HG03064 (cell line): ENCODE measurements around the gene SDC1.

ENCODE experiments used
- ATAC-seq: cut with Tn5 transposase; IDR thresholded peaks from one replicate; pipeline ENCODE4 v1.9.1; 2021; ENCODE audit warnings: low read depth; ENCODE audit not compliant: unreplicated experiment

The SDC1 gene

DNA sequence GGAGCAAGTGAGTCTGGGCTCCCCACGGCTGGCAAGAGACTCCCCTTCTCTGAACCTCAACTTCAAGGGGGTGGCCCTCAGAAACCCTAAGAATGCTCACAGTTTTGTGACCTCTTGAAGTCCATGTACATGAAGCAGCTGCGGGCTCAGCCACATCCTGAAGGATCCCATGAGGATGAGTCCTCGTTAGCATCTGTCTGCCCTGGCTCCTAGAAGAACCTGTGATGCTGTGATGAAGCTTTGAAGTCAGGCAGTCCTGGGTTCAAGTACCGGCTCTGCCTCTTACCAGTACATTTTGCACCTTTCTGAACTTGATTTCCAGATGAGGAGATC, 38.1 kb downstream of the SDC1 start:
- ATAC-seq: no peak

DNA sequence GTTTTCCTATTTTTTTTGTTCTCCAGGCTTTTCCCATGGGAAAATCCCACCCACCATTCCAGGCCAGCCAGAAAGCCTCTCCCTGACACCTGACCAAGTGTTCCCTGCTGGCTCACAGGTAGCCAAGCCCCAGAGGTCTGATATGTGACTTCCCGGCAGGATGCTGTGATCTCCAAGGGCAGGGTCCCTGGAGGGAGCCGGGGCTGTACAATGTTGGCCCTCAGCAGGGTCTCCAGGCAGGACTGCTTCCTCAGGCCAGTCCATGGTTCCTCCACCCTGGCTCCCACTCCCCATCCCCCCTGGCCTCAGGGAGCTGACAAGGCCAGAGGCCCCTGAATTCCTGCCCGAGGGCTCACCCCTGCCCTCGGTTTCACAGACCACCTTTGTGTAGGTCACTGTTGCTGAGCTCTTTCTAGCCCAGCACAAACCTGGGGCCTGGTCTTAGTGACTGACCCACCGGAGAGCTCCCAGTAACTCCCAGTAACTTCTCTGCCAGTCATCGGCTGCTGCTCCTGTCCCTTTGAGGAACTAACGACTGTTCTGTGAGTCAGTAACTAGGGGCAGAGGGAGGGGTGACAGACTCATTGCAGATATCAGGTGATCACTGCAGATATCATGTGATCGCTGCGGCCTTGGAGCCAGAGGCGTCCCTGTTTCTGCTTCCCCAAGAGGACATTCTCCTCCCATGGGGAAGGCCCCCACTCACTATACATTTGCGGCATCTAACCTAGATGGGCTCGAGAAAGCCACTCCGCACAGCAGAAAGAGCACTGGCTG, 38.7 kb downstream of the SDC1 start:
- ATAC-seq: no peak

DNA sequence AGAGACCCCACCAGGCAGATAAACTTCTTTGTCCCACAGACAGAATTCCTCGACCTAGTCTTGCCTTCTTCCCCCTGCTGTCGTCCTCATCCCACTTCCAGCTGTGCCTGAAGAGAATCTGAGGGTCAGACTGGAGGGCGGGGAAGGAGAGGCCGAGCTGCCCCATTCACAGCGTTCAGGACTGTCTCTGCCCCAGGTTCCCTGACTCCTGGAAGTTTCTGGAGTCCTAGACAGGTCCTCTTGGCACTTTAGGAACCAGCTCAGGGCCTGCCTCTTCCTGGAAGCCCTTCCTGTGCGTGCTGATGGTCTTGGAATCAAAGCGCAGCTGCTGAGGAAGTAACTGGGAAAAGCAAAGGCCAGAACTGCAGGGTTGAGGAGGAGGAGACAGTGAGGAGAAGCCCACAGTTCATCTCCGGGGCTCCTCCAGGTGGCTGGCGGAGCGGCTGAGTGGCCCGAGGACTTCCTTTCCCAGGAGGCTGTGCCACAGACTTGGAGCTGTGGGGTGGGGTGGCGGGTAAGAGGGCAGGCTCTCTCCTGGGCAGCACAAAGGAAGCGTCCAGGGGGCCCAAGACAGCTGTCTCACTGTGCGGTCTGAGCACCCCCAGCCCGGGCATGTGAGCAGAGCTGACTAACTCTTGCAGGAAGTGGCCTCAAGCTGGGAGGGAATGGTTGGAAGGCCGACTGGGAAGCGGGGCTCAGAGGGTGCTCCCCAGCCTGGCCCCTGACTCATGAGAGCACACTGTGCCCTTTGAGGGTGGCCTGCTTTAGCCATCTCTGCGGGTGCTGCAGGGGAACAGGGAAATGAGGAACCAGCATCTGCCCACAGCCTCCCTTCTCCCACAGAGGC, 39.5 kb downstream of the SDC1 start:
- no peak for ATAC-seq

DNA sequence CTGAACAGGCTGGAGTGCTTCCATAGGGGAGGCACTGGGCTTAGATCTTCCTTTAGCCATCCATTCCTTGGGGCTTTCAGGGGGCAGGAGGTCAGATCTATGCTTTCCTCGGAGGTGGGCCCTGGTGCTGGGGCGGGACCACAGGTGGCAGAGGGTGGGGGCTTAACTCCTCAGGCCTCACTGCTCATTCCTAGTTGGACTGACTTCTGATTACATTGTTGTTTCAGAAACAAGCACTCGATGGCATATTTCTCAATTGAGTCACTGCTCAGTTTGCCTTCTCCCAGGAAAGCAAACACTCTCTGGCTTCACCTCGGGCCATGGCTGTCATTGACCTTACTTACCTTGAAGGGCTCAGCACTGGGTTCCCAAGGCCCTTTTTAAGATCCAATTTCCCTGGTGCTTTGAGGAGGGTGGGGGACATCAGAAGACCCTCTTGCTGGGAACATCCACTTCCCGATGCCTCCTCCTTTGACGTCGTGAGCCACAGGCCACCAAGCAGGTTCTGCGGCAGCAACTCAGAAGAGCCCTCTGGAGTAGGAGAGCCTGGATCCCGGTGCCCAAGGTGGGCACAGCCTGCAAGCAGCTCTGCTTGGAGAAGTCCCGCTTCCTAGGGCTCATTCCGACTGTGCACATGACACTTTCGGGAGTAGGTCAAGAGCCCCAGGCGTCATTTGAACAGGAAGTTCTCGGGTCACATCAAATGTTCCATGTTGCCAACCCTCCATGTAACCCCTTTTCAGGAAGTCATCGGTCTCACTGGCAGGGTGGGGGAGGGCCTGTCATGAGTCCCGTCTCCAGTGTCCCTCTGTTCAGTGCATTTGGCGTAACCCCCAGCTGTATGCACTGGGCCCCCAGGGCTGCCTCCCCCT, 40.6 kb downstream of the SDC1 start:
- ATAC-seq: no peak

DNA sequence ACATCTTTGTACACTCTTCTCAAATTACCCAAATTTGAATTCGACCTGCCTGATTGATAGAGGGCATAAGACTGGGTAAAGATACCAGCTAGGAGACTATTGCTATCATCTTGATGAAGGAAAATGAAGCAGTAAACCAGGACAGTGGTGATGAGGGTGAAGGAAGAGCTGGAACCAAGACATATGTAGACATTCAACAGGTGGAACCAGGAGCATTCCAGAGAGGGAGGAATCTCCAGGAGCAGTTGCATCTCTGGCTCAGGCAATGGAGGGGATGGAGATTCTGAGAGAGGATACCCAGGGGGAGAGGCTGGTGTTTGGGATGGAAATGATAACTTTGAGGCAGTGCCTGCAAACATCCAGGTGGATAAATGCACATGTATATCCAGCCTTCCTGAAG, 41.6 kb downstream of the SDC1 start:
- no peak for ATAC-seq

DNA sequence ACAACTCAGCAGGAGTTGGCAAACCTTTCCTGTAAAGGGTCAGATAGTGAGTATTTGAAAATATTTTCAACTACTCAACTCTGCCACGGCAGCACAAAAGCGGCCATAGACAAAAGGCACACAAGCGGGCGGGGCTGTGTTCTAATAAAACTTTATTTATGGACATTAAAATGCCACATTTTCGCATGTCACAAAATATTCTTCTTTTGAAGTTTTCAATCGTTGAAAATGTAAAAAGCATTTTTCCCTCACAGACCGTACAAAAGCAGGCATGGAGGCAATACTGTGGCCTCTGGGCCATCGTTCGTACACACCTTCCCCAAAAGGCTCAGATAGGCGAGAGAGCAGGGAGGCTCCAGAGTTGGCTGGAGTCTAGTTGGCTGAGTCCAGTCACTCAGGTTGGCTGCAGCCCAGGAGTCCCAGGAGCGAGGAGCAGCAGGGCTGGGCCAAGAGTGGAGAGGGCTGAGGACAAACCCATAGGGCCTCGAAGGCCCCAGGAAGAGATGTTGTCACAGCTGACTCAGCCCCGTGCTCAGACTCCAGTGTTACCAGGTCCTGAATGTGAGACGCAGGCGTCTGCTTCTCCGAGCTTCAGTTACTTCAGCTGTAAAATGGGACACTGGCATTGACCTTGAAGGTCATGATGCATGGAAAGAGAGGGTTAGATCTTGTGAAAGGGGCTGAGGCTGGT, 42.5 kb downstream of the SDC1 start:
- no peak for ATAC-seq

DNA sequence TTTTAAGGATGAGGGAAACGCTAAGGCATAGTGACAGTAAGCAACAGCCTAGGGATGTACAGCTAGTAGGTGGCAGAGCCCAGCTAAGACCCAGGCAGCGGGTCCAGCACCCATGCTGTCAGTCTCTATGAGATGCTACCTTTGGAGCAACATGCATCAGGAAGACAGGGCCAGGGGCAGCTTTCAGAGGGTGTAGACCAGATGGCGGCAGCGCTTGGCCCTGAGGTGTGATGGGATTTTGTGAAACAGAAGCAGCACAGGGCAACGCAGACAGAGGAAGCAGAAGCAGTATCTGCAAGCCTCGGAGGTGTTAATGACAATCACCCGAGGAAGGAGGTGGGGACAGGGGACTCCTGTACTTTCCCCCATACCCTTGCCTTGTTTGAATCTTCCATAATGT, 43.2 kb downstream of the SDC1 start:
- ATAC-seq: no peak

DNA sequence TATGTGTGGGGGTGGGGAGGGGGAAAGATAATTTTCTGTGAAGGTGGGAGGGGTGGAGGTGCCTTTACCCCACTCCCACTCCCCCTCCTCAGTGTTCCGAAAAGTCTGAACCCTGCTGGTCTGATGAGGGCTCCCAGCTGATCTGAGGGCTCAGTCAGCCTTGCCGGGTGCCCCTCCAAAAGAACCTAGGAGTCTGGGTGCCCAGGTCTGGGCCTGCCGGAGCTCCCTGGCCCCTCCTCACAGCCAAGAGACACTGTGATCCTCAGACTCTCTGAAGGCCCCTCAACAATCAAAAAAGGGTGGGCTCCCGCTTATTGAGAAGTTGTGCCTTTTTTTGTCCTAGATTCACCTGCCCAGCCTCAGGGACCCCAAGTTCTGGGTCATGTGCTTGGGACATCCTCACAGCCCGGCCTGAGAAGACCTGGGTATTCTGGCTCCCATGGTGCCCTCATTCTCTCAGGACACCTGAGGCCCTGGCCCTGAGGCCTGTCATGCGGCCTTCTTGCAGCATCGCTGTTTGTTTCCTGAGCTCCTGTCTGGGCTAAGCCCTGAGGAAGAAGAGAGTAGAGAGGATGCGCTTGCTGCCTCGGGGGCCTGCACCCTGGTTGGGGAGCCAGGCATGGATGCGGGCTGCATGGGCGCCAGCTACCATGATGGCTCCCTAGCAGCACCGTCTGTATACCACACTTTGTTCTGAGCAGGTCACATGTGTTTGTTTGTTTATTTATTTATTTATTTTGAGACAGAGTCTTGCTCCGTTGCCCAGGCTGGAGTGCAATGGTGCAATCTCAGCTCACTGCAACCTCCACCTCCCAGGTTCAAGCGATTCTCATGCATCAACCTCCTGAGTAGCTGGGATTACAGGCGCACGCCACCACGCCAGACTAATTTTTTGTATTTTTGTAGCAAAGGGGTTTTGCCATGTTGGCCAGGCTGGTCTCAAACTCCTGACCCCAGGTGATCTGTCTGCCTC, 44.0 kb downstream of the SDC1 start:
- ATAC-seq: no peak

DNA sequence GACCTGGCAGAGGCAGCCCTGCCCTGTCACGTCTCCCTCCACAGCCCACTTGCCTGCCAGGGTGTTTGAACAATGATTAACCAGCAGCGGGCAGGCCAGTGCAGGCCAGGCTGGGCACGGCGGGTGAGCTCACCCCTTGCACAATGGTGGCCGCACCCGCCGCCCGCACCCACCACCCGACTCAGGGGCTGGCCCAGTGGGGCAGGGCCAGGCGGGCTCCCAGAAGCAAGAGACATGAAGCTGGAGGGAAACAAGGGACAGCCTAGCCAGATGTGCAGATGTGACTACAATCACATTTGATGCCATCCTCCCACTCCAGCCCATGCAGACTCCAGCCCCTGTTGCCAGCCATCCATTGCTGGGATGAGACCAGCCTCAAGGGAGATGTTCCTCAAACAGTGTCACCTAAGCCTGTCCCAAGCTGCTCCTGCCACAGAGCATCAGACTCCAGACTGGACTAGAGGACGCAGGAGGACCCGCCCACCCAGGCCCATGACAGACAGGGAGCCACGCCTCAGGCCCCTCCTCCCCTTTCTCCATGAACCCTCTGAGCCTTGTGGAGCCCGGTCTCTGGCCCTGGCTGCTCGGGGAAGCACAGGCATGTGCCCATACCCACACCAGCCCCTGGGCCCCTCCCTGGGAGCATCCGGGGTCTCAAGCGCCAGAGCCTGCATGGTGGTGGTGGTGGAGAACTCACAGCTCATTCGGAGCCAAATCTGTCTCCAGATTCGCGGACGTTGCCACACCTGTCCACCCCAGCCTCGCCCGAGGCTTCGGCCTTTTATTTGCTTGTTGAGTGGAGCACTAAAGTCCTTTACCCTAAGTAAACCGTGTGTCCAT, 45.0 kb downstream of the SDC1 start:
- no peak for ATAC-seq

DNA sequence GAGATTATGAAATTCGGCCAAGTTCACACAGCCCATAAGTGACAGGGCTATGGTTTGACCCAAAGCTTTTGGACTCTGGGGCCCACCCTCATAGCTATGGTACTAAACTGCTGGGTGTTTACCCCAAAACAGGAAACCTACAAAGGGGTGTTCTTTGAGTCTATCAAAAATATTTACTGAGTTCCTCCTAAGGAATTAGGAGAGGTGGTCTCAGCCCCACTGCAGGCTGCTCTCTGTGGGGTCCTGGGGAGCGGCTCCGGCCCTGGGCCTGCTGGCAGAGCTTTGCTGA, 45.5 kb downstream of the SDC1 start:
- no peak for ATAC-seq

DNA sequence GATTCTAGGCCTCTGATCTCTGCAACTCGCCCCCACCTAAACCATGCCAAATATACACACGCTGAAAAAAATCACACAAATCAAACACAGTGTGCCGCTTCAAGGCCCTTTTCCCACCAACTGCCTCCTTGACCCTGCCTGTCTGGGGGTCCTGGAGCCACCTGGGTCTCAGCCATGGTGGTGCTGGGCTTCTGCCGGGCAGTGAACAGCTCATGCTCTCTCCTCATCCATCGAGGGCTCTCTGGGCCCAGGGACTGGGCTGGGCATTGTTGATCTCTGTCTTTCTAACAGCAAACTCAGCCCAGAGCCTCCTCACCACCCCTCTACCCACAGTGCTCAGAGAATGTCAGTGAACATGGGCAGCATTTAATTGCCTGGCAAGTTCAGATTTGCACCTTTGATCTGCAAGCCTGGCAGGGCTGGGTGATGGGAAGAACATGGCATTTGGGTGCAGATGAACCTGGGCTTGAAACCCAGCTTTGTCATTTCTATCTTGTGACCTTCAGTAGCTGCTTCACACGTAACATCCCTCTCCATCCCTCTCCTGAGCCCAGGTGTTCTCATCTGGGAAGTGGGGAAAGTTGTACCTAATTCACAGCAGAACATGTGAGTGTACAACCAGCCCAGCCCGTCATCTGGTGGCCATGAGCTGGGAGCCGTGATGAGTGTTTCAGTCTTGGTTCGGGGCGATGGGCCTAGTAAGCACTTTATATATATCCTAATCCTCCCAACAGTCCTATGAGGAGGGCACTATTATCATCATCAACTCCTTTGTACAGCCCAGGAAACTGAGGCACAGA, 46.1 kb downstream of the SDC1 start:
- ATAC-seq: no peak

DNA sequence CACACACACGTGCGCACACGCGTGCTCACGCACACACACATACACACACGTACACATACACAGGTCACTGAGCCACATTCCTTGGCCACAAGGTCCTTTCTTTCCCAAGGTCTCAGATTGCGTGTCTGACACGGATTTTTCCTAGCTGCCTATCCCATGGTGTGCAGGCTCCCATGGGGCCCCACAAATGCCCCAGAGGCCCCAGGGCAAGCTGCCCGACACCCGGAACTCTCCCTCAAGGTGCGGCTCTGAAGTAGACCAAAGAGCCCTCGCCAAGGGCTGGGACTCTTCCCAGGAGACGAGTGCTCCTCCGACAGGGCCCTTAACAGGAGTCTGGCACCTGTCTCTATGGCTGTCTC, 46.7 kb downstream of the SDC1 start:
- ATAC-seq: no peak

DNA sequence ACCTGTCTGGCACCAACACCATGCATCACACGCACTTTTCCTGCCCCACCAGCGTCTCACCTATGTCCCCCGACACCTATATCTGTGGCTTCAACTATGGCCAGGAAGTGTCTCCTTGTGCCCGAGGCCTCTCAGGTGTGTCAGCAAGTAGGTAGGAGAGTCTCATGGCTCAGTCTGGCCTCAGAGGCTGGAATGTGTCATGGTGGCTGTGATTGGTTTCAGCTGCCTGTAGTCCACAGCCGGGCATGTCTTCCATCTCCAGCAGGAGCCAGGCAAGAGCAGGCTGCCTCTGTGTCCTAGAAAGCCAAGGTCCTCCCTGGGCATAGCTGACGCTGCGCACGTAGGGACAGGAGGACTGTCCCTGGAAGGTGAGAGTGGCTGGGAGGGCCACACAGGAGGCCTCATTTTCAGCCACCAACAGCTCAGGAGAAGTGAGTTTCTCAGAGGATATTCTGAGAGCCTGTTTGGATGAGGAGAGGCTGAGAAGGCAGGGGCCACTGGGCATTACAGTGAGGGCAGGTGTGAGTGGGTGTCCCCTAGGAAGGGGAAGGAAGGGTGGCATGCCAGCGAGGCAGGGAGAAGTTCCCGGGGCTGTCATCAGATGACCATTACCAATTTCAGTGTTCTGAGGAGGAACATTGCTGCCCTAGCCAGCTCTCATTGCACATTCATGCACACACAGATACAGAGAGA, 47.2 kb downstream of the SDC1 start:
- ATAC-seq: no peak

DNA sequence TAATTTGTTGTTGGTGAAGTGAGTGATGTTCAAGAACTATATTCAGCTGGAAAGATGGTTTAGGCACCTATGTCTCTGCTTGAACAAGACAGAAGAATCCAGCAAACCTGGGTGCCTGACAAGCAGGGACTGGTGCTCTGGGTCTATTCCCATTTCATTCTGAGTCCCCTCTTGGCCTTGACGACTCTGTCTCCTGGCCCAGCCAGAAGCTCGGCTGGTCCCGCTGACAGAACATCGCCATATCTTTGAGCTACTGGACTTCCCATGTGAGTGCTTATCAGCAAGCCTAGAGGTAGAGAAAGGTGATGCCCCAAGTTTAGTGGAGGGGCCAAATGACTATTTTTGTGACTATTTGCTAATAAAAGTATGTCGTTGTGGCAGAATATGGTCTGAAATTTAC, 48.2 kb downstream of the SDC1 start:
- ATAC-seq: no peak

DNA sequence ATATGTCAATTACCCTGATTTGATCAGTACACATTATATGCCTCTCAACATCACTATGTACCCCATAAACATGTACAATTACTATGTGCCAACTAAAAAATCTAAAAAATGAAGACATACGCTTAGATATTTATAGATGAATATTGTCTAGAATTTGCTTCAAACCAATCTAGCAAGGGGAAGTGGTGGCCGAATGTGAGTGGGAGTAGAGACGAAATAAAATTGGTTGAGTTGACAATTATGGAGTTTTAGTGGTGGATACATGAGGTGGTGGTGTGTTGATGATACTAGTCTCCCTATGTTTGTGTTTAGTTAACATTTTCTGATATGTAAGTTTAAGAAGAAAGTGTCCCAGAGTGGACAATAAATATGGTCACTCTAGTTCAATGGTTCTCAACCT, 49.0 kb downstream of the SDC1 start:
- ATAC-seq: no peak

DNA sequence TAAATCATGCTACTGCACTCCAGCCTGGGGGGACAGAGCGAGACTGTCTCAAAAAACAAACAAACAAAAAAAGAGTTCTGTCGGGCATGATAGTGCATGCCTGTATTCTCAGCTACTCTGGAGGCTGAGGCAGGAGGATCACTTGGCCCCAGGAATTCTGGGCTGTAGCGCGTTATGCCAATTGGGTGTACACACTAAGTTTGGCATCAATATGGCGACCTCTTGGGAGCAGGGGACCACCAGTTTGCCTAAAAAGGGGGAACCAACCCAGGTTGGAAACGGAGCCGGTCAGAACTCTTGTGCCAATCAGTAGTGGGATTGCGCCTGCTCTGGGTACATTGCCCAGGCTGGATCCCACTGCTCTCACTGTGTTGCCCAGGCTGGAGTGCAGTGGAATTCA, 49.7 kb downstream of the SDC1 start:
- no peak for ATAC-seq

DNA sequence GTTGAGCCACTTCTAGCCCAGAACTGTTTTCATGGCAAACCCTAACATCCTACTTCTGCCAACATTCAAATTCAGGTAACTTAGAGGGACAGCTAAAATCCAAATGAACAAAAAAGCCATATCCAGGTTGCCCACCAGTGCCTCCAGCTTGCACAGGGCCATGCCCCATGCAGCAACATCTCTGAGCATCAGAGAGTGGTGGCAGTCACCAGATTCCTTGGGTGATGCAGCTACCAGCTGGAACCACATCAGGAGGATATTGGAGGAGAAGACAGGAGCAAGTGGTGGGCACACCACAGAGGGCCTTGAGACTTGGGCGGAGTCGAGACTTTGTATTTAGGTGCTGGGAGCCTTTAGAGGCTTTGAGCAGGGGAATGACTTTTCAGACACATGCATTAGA, 50.5 kb downstream of the SDC1 start:
- ATAC-seq: no peak
